WTC11 (cell line): Measurements from ENCODE around the gene DNAAF5. TPM values are rescaled to one million over a fixed set of nuclear protein-coding genes. Genes with fewer than 3 reads are reported as not detected.

Experiments
- ATAC-seq: fragments of 200-7000 bp; cut with Tn5 transposase; 2 replicates; pipeline ENCODE4 v1.10.0; 2021; ENCODE audit warnings: mild to moderate bottlenecking, moderate library complexity
- CTCF ChIA-PET: fragments of 300-600 bp; sonication (Branson Sonifier 250); formaldehyde crosslinking; loops from one replicate; lab custom pipeline; 2021; ENCODE audit warnings: antibody characterized with exemption; lab: Charles Lee
- POLR2A ChIA-PET: fragments of 350-600 bp; sonication (Branson Sonifier 250); formaldehyde crosslinking; loops from one replicate; lab custom pipeline; 2021; ENCODE audit warnings: antibody characterized with exemption; lab: Charles Lee
- DNase-seq: peaks from one replicate; pipeline ENCODE4 v3.0.0; 2021; ENCODE audit warnings: low spot score
- H3K27ac Mint-ChIP-seq: 2 replicates; pipeline ENCODE4 v1.8.0; 2021; ENCODE audit warnings: mixed read lengths
- H3K27me3 Mint-ChIP-seq: 2 replicates; pipeline ENCODE4 v1.8.0; 2021; ENCODE audit warnings: low read depth, mild to moderate bottlenecking, moderate library complexity, mixed read lengths
- H3K36me3 Mint-ChIP-seq: 2 replicates; pipeline ENCODE4 v1.8.0; 2021; ENCODE audit warnings: mixed read lengths
- H3K4me1 Mint-ChIP-seq: 2 replicates; pipeline ENCODE4 v1.8.0; 2022; ENCODE audit warnings: mixed read lengths
- H3K4me3 Mint-ChIP-seq: 2 replicates; pipeline ENCODE4 v1.8.0; 2021; ENCODE audit warnings: mild to moderate bottlenecking, moderate library complexity, mixed read lengths
- H3K9me3 Mint-ChIP-seq: 2 replicates; pipeline ENCODE4 v1.8.0; 2021; ENCODE audit warnings: mixed read lengths
- ATF6 ChIP-seq: sonication (generic); formaldehyde crosslinking; IDR thresholded peaks from 2 replicates; pipeline ENCODE4 v1.8.1; 2023; ENCODE audit warnings: mild to moderate bottlenecking, missing genetic modification reagents
- CDX4 ChIP-seq: fragments of 250-450 bp; sonication (Bioruptor Pico); IDR thresholded peaks from 2 replicates; pipeline ENCODE4 v1.9.0; 2021; ENCODE audit warnings: moderate library complexity, mild to moderate bottlenecking, inconsistent platforms, borderline replicate concordance
- E2F1 ChIP-seq: sonication (generic); formaldehyde crosslinking; IDR thresholded peaks from 2 replicates; pipeline ENCODE4 v1.8.0; 2022; ENCODE audit warnings: mild to moderate bottlenecking, missing genetic modification reagents
- E2F4 ChIP-seq: sonication (generic); formaldehyde crosslinking; IDR thresholded peaks from 2 replicates; pipeline ENCODE4 v1.8.1; 2022; ENCODE audit warnings: low read depth, mild to moderate bottlenecking, moderate library complexity, missing genetic modification reagents, borderline replicate concordance
- E2F5 ChIP-seq: sonication (generic); formaldehyde crosslinking; IDR thresholded peaks from 2 replicates; pipeline ENCODE4 v1.8.1; 2022; ENCODE audit warnings: mild to moderate bottlenecking, moderate library complexity, missing genetic modification reagents
- ELF4 ChIP-seq: sonication (generic); formaldehyde crosslinking; IDR thresholded peaks from 2 replicates; pipeline ENCODE4 v1.8.1; 2022; ENCODE audit warnings: low read depth, mild to moderate bottlenecking, moderate library complexity, missing genetic modification reagents
- FOXJ3 ChIP-seq: sonication (generic); formaldehyde crosslinking; IDR thresholded peaks from 2 replicates; pipeline ENCODE4 v1.9.0; 2021; ENCODE audit warnings: missing genetic modification reagents, mild to moderate bottlenecking, borderline replicate concordance
- MLX ChIP-seq: sonication (generic); formaldehyde crosslinking; IDR thresholded peaks from 2 replicates; pipeline ENCODE4 v1.8.1; 2023; ENCODE audit warnings: mild to moderate bottlenecking, missing genetic modification reagents, moderate library complexity
- NFATC4 ChIP-seq: fragments of 250-450 bp; sonication (Bioruptor Pico); IDR thresholded peaks from 2 replicates; pipeline ENCODE4 v1.9.0; 2021; ENCODE audit warnings: mild to moderate bottlenecking
- NFYB ChIP-seq: sonication (generic); formaldehyde crosslinking; conservative IDR thresholded peaks from 2 replicates; pipeline ENCODE4 v1.8.0; 2022; ENCODE audit warnings: low read depth, missing genetic modification reagents
- OVOL2 ChIP-seq: fragments of 250-450 bp; sonication (Bioruptor Pico); IDR thresholded peaks from 2 replicates; pipeline ENCODE4 v1.9.0; 2021; ENCODE audit warnings: mild to moderate bottlenecking, borderline replicate concordance
- PRRX2 ChIP-seq: fragments of 250-450 bp; sonication (Bioruptor Pico); IDR thresholded peaks from 2 replicates; pipeline ENCODE4 v1.8.0; 2021; ENCODE audit warnings: mild to moderate bottlenecking
- RELA ChIP-seq: sonication (generic); formaldehyde crosslinking; IDR thresholded peaks from 2 replicates; pipeline ENCODE4 v1.8.1; 2022; ENCODE audit warnings: missing genetic modification reagents, mild to moderate bottlenecking, borderline replicate concordance
- SMAD3 ChIP-seq: sonication (generic); formaldehyde crosslinking; IDR thresholded peaks from 2 replicates; pipeline ENCODE4 v1.8.0; 2022; ENCODE audit warnings: missing genetic modification reagents, mild to moderate bottlenecking, borderline replicate concordance
- ZBTB43 ChIP-seq: sonication (generic); formaldehyde crosslinking; IDR thresholded peaks from 2 replicates; pipeline ENCODE4 v1.8.1; 2023; ENCODE audit warnings: mild to moderate bottlenecking, missing genetic modification reagents
- ZNF263 ChIP-seq: sonication (generic); formaldehyde crosslinking; IDR thresholded peaks from 2 replicates; pipeline ENCODE4 v1.8.1; 2022; ENCODE audit warnings: low read depth, mild to moderate bottlenecking, moderate library complexity, missing genetic modification reagents
- ZNF425 ChIP-seq: fragments of 250-450 bp; sonication (Bioruptor Pico); conservative IDR thresholded peaks from 2 replicates; pipeline ENCODE4 v1.9.0; 2021; ENCODE audit warnings: mild to moderate bottlenecking
- ZNF532 ChIP-seq: fragments of 250-450 bp; sonication (Bioruptor Pico); IDR thresholded peaks from 2 replicates; pipeline ENCODE4 v1.9.0; 2021; ENCODE audit warnings: mild to moderate bottlenecking, borderline replicate concordance
- ZNF671 ChIP-seq: fragments of 250-450 bp; sonication (Bioruptor Pico); IDR thresholded peaks from 2 replicates; pipeline ENCODE4 v1.8.0; 2021; ENCODE audit warnings: mild to moderate bottlenecking
- total RNA-seq: library from RNA; stranded (reverse); gene quantifications from 3 replicates; pipeline ENCODE4 v1.2.3, GENCODE V29; 2021

DNAAF5 gene
- total RNA-seq, 1 experiment from 2014 or later: 62.2 TPM

GRCh38 chr7:765383-765782 is 38.9 kb downstream of the DNAAF5 start (continued):
- no peak for TF ChIP-seq MLX
- TF ChIP-seq CDX4 (CRISPR knock-in tag): no peak
- TF ChIP-seq E2F1 (CRISPR knock-in tag): no peak
- no peak for TF ChIP-seq SMAD3 (CRISPR knock-in tag)
- TF ChIP-seq E2F5 (CRISPR knock-in tag): no peak
- TF ChIP-seq RELA: no peak
- TF ChIP-seq NFATC4 (CRISPR knock-in tag): no peak
- no peak for TF ChIP-seq E2F4 (CRISPR knock-in tag)

- POLR2A ChIA-PET: interaction anchor here (0.7 kb wide), 1 partner anchor 1913 kb away, joined by 3 read pairs; no protein-coding TSS in a partner anchor
- Mint-ChIP-seq H3K4me1 (no peaks in the 10 kb centered on the region), H3K9me3 (no peaks in the 10 kb centered on the region), H3K27me3 (no peaks in the 10 kb centered on the region), H3K27ac (peak overlapping the region; percentile 82), H3K36me3 (peaks cover 27% of the 10 kb centered on the region), H3K4me3 (no peak overlapping the region)
- DNase-seq (no peak), ATAC-seq (no peak)
- CTCF ChIA-PET: no interaction called here
- TF ChIP-seq ELF4 (CRISPR knock-in tag): no peak
- no peak for TF ChIP-seq ATF6
- TF ChIP-seq ZNF671 (CRISPR knock-in tag): no peak
- TF ChIP-seq ZNF263 (CRISPR knock-in tag): no peak
- no peak for TF ChIP-seq FOXJ3 (CRISPR knock-in tag)
- TF ChIP-seq NFYB: no peak
- no peak for TF ChIP-seq PRRX2
- TF ChIP-seq ZNF425: no peak
- TF ChIP-seq CDX4 (CRISPR knock-in tag): no peak
- TF ChIP-seq OVOL2 (CRISPR knock-in tag): no peak
- TF ChIP-seq E2F1 (CRISPR knock-in tag): no peak
- TF ChIP-seq ZNF532 (CRISPR knock-in tag): no peak
- TF ChIP-seq ZBTB43 (CRISPR knock-in tag): no peak
These were observed 41.1 kb downstream of the DNAAF5 start for GRCh38 chr7:767580-767940.
